ENCODE data around the gene CUL3. TPM values are rescaled to one million over a fixed set of nuclear protein-coding genes. Genes with fewer than 3 reads are reported as not detected.

Gene CUL3
- total and polyA plus RNA-seq, 10 of the 15 experiments (the other 5 are each of a cell fraction or from before 2014, with no cell fraction given), result 22.0 to 95.4 (median 53.4) TPM

- ATAC-seq (no peak), FAIRE-seq (no peak), DNase-seq (ENCODE audit: low read depth, low spot score) (no peak)
- H3K4me1 ChIP-seq (ENCODE audit: control insufficient read depth, insufficient read depth, low read length), result no peaks in the 10 kb centered on the region
- H4K20me1 ChIP-seq (ENCODE audit: control insufficient read depth, insufficient read depth), result no peaks in the 10 kb centered on the region
- no peak overlapping the region for H3K4me3 ChIP-seq
- no TSS peak for BruUV-seq (replicated peaks)
- no peaks in the 10 kb centered on the region for H3K9me3 ChIP-seq (replicated peaks; ENCODE audit: control insufficient read depth, insufficient read depth, low read length)
- in situ Hi-C loops (cut with MboI) (no loop called here), intact Hi-C loops (cut with micrococcal nuclease; ENCODE audit: unreplicated experiment) (no loop called here)
- H3K4me2 ChIP-seq (ENCODE audit: control insufficient read depth, insufficient read depth), result no peak overlapping the region
- ChIA-PET RAD21 (ENCODE audit: unreplicated experiment) (interaction anchor here (0.7 kb wide), 1 partner anchor 38 kb away, joined by 3 read pairs; no protein-coding TSS in a partner anchor), POLR2A (no interaction called here), SMC1A (ENCODE audit: uncharacterized antibody, unreplicated experiment) (interaction anchor here (0.8 to 2.4 kb wide), 6 partner anchors 33 to 166 kb away, joined by 3 to 7 read pairs (median 4); no protein-coding TSS in a partner anchor), CTCF (interaction anchor here (0.6 to 3.2 kb wide), 6 partner anchors 33 to 166 kb away, joined by 3 to 22 read pairs (median 5); no protein-coding TSS in a partner anchor)
- H3K36me3 ChIP-seq (ENCODE audit: control insufficient read depth in 2 of 2, insufficient read depth in 2 of 2, low read length in 1 of 2), result no peaks in the 10 kb centered on the region
- H3K79me2 ChIP-seq (ENCODE audit: control insufficient read depth, insufficient read depth, low read length), result no peaks in the 10 kb centered on the region
- no peak for TF ChIP-seq PKNOX1 (IDR thresholded peaks at IDR 0.05)
- H3K27ac ChIP-seq (ENCODE audit: control insufficient read depth, insufficient read depth), result no peak overlapping the region
- no peaks in the 10 kb centered on the region; a peak in 1 of 4 replicates for H3K27me3 ChIP-seq (replicated peaks in 1 of 2; ENCODE audit: control insufficient read depth in 2 of 2, insufficient read depth in 2 of 2, low read length in 1 of 2)
- H3K9ac ChIP-seq (ENCODE audit: control insufficient read depth, insufficient read depth, low read length), result no peak overlapping the region
- 76% methylated on average over 5 of the region's 5 CpGs for WGBS (ENCODE audit: insufficient coverage, insufficient replicate concordance, low lambda C conversion rate, missing lambda C conversion rate)
- H2AFZ ChIP-seq (ENCODE audit: control insufficient read depth, low read depth, low read length), result no peak overlapping the region
Measured at GRCh38 chr2:224612578-224612977, 27.4 kb upstream of the CUL3 start.

GRCh38 chr2:224611938-224612337 lies 26.8 kb upstream of the CUL3 start:
- DNase-seq (ENCODE audit: low read depth, low spot score) (no peak), ATAC-seq (peak; percentile 64), FAIRE-seq (no peak)
- in situ Hi-C loops (cut with MboI), result no loop called here
- POLR2A ChIA-PET, result no interaction called here
- RAD21 ChIA-PET (ENCODE audit: unreplicated experiment), result no interaction called here
- H3K27ac ChIP-seq (ENCODE audit: control insufficient read depth, insufficient read depth), result no peak overlapping the region
- H3K9ac ChIP-seq (ENCODE audit: control insufficient read depth, insufficient read depth, low read length), result no peak overlapping the region
- CTCF ChIA-PET, result interaction anchor here (1.4 to 3.2 kb wide), 2 partner anchors 34 to 37 kb away, joined by 8 to 22 read pairs; no protein-coding TSS in a partner anchor
- WGBS (ENCODE audit: insufficient coverage, insufficient replicate concordance, low lambda C conversion rate, missing lambda C conversion rate), result 17% methylated on average over 3 of the region's 3 CpGs
- no peaks in the 10 kb centered on the region for H3K9me3 ChIP-seq (replicated peaks; ENCODE audit: control insufficient read depth, insufficient read depth, low read length)
- intact Hi-C loops (cut with micrococcal nuclease; ENCODE audit: unreplicated experiment), result no loop called here
- H3K4me3 ChIP-seq, result no peak overlapping the region
- H3K27me3 ChIP-seq (replicated peaks in 1 of 2; ENCODE audit: control insufficient read depth in 2 of 2, insufficient read depth in 2 of 2, low read length in 1 of 2), result no peaks in the 10 kb centered on the region; a peak in 1 of 4 replicates
- no peak overlapping the region for H2AFZ ChIP-seq (ENCODE audit: control insufficient read depth, low read depth, low read length)
- H4K20me1 ChIP-seq (ENCODE audit: control insufficient read depth, insufficient read depth), result no peaks in the 10 kb centered on the region
- TF ChIP-seq GATAD2B (conservative IDR thresholded peaks at IDR 0.05; ENCODE audit: low read depth), result no peak
- TF ChIP-seq BHLHE40 (IDR thresholded peaks at IDR 0.05; ENCODE audit: borderline replicate concordance in 1 of 2, low read depth in 2 of 2, low read length in 1 of 2), result no peak
- TF ChIP-seq EED (IDR thresholded peaks at IDR 0.05; ENCODE audit: low read depth), result no peak
- TF ChIP-seq SMC3 (IDR thresholded peaks at IDR 0.05; ENCODE audit: borderline replicate concordance, low read length), result peak; percentile 7; the same call in 1 of the 2 replicates
- TF ChIP-seq CTCF (IDR thresholded peaks at IDR 0.05 in 2 of 3, conservative IDR thresholded peaks at IDR 0.05 in 1 of 3; ENCODE audit: control insufficient read depth in 2 of 3, extremely low read depth in 1 of 3, insufficient read depth in 1 of 3, low read depth in 3 of 3, low read length in 3 of 3), result peak in 2 of 3 experiments; percentile 23 to 27; a peak in 1 of 6 replicates
- TF ChIP-seq RAD21 (IDR thresholded peaks at IDR 0.05; ENCODE audit: insufficient read depth, low read depth, low read length), result peak; percentile 43
- TF ChIP-seq BACH1 (IDR thresholded peaks at IDR 0.05; ENCODE audit: borderline replicate concordance), result no peak
- BruUV-seq (replicated peaks), result no TSS peak
- SMC1A ChIA-PET (ENCODE audit: uncharacterized antibody, unreplicated experiment), result interaction anchor here (0.9 to 1.1 kb wide), 2 partner anchors 34 to 91 kb away, joined by 3 to 4 read pairs; no protein-coding TSS in a partner anchor
- H3K4me1 ChIP-seq (ENCODE audit: control insufficient read depth, insufficient read depth, low read length), result no peaks in the 10 kb centered on the region
- H3K79me2 ChIP-seq (ENCODE audit: control insufficient read depth, insufficient read depth, low read length), result no peaks in the 10 kb centered on the region
- no peak overlapping the region for H3K4me2 ChIP-seq (ENCODE audit: control insufficient read depth, insufficient read depth)
- H3K36me3 ChIP-seq (ENCODE audit: control insufficient read depth in 2 of 2, insufficient read depth in 2 of 2, low read length in 1 of 2), result no peaks in the 10 kb centered on the region

Data from GM12878 (cell line).